ENCODE measurements around the gene SLC36A1. TPM values are rescaled to one million over a fixed set of nuclear protein-coding genes. Genes with fewer than 3 reads are reported as not detected.

Gene SLC36A1
- total and polyA plus RNA-seq, 2 experiments from 2014 or later: 10.9 to 19.5 TPM

DNA sequence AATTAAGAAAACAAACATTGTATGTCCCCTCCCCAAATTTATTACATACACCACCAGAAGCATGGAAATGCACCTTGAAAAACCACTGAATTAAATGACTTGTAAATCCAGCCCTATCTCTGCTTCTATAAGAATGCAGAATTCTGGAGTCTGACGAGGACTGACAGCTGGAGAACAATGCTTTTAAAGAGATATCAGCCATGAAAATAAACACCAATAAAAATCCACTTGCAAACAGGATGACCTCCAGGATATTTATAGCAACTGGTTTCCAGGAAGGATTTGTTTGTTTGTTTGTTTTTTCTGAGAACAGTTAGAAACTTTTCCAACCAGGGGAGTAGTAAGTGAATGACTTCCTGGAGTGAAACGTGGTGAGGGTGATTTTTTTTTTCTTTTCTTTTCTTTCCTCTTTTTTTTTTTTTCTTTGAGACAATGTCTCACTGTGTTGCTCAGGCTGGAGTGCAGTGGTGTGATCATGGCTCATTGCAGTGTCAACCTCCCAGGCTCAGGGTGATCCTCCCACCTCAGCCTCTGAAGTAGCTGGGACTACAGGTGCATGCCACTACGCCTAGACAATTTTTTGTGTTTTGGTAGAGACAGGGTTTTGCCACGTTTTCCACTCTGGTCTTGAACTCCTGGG, 38.7 kb upstream of the SLC36A1 start:
- DNase-seq (ENCODE audit: low spot score): no peak
- no peak overlapping the region for H2AFZ ChIP-seq
- 58% methylated on average over 4 of the region's 4 CpGs for WGBS (ENCODE audit: low lambda C conversion rate, missing lambda C conversion rate)
- no peaks in the 10 kb centered on the region for H3K9me3 ChIP-seq (ENCODE audit: low read depth)
- H3K9me2 ChIP-seq (replicated peaks; ENCODE audit: insufficient read depth): no peaks in the 10 kb centered on the region
- H3K4me3 ChIP-seq: no peak overlapping the region
- H3K27me3 ChIP-seq: no peaks in the 10 kb centered on the region
- no peaks in the 10 kb centered on the region for H3K4me1 ChIP-seq (ENCODE audit: insufficient read depth)
- H3K36me3 ChIP-seq (replicated peaks; ENCODE audit: insufficient read depth, low read depth): no peaks in the 10 kb centered on the region
- no peaks in the 10 kb centered on the region for H3K79me2 ChIP-seq
- H3K27ac ChIP-seq: no peak overlapping the region
- TF ChIP-seq EZH2phosphoT487 (IDR thresholded peaks at IDR 0.05; ENCODE audit: low read depth, severe bottlenecking, unreplicated experiment) (no peak), EZH2 (IDR thresholded peaks at IDR 0.05; ENCODE audit: borderline replicate concordance) (no peak)
- TF ChIP-seq, protein P1, sequence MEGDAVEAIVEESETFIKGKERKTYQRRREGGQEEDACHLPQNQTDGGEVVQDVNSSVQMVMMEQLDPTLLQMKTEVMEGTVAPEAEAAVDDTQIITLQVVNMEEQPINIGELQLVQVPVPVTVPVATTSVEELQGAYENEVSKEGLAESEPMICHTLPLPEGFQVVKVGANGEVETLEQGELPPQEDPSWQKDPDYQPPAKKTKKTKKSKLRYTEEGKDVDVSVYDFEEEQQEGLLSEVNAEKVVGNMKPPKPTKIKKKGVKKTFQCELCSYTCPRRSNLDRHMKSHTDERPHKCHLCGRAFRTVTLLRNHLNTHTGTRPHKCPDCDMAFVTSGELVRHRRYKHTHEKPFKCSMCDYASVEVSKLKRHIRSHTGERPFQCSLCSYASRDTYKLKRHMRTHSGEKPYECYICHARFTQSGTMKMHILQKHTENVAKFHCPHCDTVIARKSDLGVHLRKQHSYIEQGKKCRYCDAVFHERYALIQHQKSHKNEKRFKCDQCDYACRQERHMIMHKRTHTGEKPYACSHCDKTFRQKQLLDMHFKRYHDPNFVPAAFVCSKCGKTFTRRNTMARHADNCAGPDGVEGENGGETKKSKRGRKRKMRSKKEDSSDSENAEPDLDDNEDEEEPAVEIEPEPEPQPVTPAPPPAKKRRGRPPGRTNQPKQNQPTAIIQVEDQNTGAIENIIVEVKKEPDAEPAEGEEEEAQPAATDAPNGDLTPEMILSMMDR (IDR thresholded peaks at IDR 0.05; ENCODE audit: poor library complexity): no peak
- H4K20me1 ChIP-seq (ENCODE audit: insufficient read depth, poor library complexity, severe bottlenecking): no peaks in the 10 kb centered on the region
- H3K4me2 ChIP-seq: no peak overlapping the region

DNA sequence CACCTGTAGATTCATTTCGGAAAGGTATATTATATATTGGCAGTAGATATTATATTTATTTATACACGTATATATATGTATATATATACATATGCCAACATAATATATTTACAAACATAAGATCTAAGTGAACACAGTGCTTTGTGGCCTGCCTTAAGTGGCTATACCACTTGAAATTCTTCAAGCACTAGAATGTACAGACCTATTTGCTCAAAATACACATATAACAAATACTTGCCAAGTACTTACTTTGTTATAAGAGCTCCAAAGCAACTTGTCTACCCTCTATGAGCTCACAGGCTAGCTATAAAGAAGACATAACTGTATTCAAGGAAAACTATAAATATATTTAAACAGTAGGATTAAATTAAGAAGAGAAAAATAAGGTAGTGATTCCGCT, 33.6 kb upstream of the SLC36A1 start:
- TF ChIP-seq EZH2 (IDR thresholded peaks at IDR 0.05; ENCODE audit: borderline replicate concordance) (no peak), EZH2phosphoT487 (IDR thresholded peaks at IDR 0.05; ENCODE audit: low read depth, severe bottlenecking, unreplicated experiment) (no peak)
- TF ChIP-seq, protein P1 (IDR thresholded peaks at IDR 0.05; ENCODE audit: poor library complexity): no peak
- no peak overlapping the region for H3K27ac ChIP-seq
- no peak overlapping the region for H2AFZ ChIP-seq
- H3K9me3 ChIP-seq (ENCODE audit: low read depth): no peaks in the 10 kb centered on the region
- H3K4me2 ChIP-seq: no peak overlapping the region
- no peak overlapping the region for H3K4me3 ChIP-seq
- H3K79me2 ChIP-seq: no peaks in the 10 kb centered on the region
- no peaks in the 10 kb centered on the region for H3K4me1 ChIP-seq (ENCODE audit: insufficient read depth)
- H3K9me2 ChIP-seq (replicated peaks; ENCODE audit: insufficient read depth): no peaks in the 10 kb centered on the region
- H4K20me1 ChIP-seq (ENCODE audit: insufficient read depth, poor library complexity, severe bottlenecking): no peaks in the 10 kb centered on the region
- DNase-seq (ENCODE audit: low spot score): no peak
- H3K36me3 ChIP-seq (replicated peaks; ENCODE audit: insufficient read depth, low read depth): no peaks in the 10 kb centered on the region
- 44% methylated on average over 3 of the region's 3 CpGs for WGBS (ENCODE audit: low lambda C conversion rate, missing lambda C conversion rate)
- H3K27me3 ChIP-seq: no peaks in the 10 kb centered on the region

DNA sequence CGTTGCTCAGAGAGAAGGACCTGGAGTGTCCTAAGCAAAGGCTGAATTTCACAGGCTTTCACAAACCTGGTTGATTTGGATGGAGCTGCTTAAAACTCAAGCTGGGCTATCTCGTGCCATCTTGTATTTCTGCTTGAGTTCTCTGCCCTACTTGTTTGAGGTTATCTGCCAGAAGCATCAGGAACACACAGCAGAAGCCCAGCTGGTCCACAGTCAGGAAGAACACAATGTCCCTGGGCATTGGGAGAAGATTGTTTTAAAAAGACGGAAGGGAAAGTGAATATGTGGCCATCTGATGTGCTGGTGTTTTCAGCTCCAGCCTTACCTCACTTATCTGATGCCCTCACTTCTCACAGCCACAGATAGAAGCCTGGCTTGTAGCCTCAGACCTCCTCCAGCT, 32.9 kb upstream of the SLC36A1 start:
- H3K4me1 ChIP-seq (ENCODE audit: insufficient read depth): no peaks in the 10 kb centered on the region
- WGBS (ENCODE audit: low lambda C conversion rate, missing lambda C conversion rate): 70% methylated on average over 3 of the region's 3 CpGs
- no peaks in the 10 kb centered on the region for H3K27me3 ChIP-seq
- H3K27ac ChIP-seq: no peak overlapping the region
- H3K9me3 ChIP-seq (ENCODE audit: low read depth): no peaks in the 10 kb centered on the region
- no peaks in the 10 kb centered on the region for H3K79me2 ChIP-seq
- no peak overlapping the region for H3K4me3 ChIP-seq
- no peaks in the 10 kb centered on the region for H3K9me2 ChIP-seq (replicated peaks; ENCODE audit: insufficient read depth)
- H3K36me3 ChIP-seq (replicated peaks; ENCODE audit: insufficient read depth, low read depth): no peaks in the 10 kb centered on the region
- TF ChIP-seq EZH2 (IDR thresholded peaks at IDR 0.05; ENCODE audit: borderline replicate concordance) (no peak), EZH2phosphoT487 (IDR thresholded peaks at IDR 0.05; ENCODE audit: low read depth, severe bottlenecking, unreplicated experiment) (no peak)
- TF ChIP-seq, protein P1 (IDR thresholded peaks at IDR 0.05; ENCODE audit: poor library complexity): no peak
- no peak for DNase-seq (ENCODE audit: low spot score)
- no peak overlapping the region for H3K4me2 ChIP-seq
- H2AFZ ChIP-seq: no peak overlapping the region
- no peaks in the 10 kb centered on the region for H4K20me1 ChIP-seq (ENCODE audit: insufficient read depth, poor library complexity, severe bottlenecking)
